Head of caudate nucleus (tissue), 42 donors: Measurements from ENCODE around the gene CX3CR1.

ENCODE experiments used
- DNase-seq, 42 donors: peaks; one replicate each; pipeline versions ENCODE4 v3.0.0 to v3.0.0-alpha.2; 2020 to 2021; ENCODE audit warnings: mixed read lengths in 7 of 42
- intact Hi-C: fragments of 100-400 bp; cut with DNase I; formaldehyde crosslinking; loops from one replicate; pipeline ENCODE4 v1.15.0; 2022

The CX3CR1 gene

DNA sequence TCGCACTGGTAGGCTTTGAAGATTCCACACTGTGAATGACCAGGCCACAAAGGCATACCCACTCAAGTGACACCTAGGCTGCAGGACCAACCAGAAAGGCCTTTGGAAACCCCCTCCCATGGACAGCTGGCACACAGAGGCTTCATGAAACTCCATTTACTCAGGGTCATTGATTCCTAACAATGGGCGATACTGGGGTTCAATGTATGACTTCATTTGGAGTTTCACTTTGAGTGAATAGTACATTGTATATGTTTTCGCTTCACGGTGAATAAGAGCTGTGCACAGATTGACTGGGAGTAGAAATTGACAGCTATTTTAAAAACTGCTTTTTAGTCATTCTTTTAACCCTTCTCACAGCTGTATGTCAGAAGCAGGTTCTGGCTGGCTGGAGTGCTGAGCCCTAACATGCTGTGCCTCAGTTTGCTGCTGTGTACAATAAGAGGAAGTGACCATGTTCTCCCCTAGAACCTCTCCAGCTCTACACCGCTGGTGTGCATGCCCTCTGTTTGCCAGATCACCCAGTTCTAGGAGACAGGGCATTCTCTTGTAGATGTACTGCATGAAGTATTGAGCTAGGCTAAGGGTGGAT, 15.4 kb upstream of the CX3CR1 start:
- intact Hi-C loops: no loop called here
- no peak for DNase-seq

- intact Hi-C loops: loop anchor here (5.0 kb wide), 2 partner anchors 87 to 107 kb away; no protein-coding TSS in a partner anchor
- no peak for DNase-seq
Observed at GRCh38 chr3:39294446-39295183, 14.8 kb upstream of the CX3CR1 start.

- intact Hi-C loops: loop anchor here (5.0 kb wide), 2 partner anchors 86 to 106 kb away; no protein-coding TSS in a partner anchor
- DNase-seq: no peak
Observed at GRCh38 chr3:39292961-39293360, 13.1 kb upstream of the CX3CR1 start.

- peak in 41 of 42 donors; percentile 42 to 93 (median 79) for DNase-seq
- intact Hi-C loops: loop anchor here (5.0 kb wide), 2 partner anchors 85 to 105 kb away; no protein-coding TSS in a partner anchor
Observed at GRCh38 chr3:39291903-39292329, 12.1 kb upstream of the CX3CR1 start.

GRCh38 chr3:39290255-39290654, 10.4 kb upstream of the CX3CR1 start:
- intact Hi-C loops: loop anchor here (5.0 kb wide), 2 partner anchors 83 to 103 kb away; no protein-coding TSS in a partner anchor
- DNase-seq: no peak

DNA sequence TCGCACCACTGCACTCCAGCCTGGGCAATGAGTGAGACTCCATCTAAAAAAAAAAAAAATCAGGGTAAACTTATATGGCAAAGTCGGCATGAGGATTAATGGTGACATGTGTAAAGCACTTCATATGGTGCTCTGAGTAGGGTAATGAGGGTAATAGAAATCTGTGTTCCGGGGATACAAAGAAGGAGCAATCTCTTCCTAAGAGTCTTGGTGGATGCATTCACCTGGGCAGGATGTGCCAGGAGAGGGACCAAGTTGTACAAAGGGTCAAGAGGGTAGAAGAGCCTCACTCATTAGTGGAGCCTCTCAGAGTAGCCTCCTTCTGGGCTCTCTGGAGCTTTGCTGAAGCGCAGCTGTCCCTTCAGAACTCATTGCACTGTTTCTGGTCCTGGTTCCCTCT, 9.3 kb upstream of the CX3CR1 start:
- intact Hi-C loops: loop anchor here (10.0 kb wide), 1 partner anchor 164 kb away; no protein-coding TSS in a partner anchor
- no peak for DNase-seq

DNA sequence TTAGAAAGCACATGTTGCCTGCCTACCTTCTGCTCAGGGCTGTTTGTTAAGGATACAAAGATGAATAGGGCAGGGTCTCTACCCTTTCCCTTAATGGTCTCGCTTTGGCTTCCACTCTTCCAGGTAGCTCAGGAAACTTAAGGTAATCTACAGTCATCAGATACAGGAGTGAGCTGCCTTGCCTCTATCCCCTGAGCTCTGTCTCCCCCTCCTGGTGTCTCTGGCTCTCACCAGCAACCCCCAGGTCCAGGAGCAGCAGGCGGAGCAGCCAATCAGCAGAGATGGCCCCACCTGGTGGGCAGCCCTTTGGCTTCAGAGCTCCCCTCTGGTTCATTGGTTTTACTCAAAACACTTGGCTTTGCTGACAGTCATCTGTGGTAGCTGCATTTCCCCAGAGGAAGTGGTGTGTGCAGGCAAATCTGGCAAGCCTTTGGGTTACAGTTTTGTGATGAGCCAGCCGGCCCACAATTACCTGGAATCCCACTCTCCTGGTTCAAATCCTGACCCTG, 8.5 kb upstream of the CX3CR1 start:
- peak; percentile 61 to 93 (median 82) for DNase-seq
- intact Hi-C loops: loop anchor here (10.0 kb wide), 1 partner anchor 164 kb away; no protein-coding TSS in a partner anchor

DNA sequence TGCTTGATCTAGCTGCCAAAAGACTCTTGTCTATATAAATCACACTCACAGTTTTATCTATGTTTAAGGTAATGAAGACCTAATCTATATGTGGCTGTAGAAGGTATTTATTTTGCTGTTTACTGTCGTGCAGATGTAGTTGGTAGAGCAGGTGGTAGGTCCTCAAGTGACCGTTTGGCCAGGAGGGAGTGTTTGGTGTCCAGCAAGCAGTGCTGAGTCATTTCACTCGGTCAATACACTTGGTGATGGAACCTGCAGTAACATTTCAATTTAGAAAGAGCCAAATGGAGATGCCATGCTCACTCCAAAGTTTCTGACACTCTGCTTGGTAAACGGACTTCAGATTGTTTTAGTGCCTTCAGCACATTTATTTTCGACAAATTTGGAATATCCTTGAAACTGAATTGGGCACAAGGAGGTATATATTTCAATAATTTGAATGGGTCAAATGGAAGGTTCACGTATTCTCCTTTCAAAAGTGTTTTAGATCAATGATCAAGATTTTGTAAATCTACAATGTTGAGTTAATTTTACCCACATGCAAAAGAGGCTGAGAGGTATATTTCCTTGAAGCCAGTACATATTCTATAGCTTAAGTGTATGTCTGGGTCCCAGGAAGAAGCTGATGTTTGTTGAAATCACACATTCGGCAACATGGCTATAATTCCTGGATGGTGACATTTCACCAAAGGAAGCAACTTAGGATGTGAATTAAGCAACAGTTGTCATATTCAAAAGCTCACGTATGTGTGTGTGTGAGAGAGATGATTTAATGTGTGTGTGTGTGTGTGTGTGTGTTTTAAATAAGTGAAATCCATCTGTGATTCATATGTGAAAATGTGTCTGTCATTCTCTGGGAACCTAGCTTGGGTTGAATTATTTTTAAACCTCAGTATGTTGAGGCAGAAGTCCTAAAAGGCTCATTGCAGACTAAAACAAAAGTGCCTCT, 7.7 kb upstream of the CX3CR1 start:
- intact Hi-C loops: loop anchor here (10.0 kb wide), 1 partner anchor 163 kb away; no protein-coding TSS in a partner anchor
- no peak for DNase-seq

GRCh38 chr3:39286771-39287170, 6.9 kb upstream of the CX3CR1 start:
- intact Hi-C loops: loop anchor here (10.0 kb wide), 1 partner anchor 162 kb away; no protein-coding TSS in a partner anchor
- no peak for DNase-seq

- intact Hi-C loops: loop anchor here (10.0 kb wide), 1 partner anchor 161 kb away; no protein-coding TSS in a partner anchor
- DNase-seq: no peak
Observed at GRCh38 chr3:39285332-39285731, 5.5 kb upstream of the CX3CR1 start.

DNA sequence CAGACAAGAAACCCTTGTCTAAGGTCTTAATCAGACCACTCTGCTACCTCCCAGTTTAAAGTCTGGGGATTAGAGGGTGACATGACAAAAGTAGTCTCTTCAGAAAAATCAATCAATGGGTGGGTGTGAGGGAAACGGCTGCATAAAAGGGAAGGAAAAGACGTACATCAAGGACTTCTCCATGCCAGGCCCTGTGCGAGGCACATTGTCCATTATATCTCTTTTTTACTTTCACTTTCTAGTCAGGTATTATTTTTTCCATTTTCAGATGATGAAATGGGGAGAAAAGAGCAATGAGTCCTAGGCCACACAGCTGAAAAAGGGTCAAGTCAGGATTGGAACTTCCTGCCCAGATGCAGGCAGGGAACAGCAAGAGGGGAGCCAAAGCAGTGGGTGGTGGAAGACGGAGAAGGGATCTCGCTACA, 4.6 kb upstream of the CX3CR1 start:
- intact Hi-C loops: loop anchor here (10.0 kb wide), 1 partner anchor 160 kb away; no protein-coding TSS in a partner anchor
- no peak for DNase-seq

- intact Hi-C loops: loop anchor here (10.0 kb wide), 1 partner anchor 157 kb away; no protein-coding TSS in a partner anchor
- peak in 4 of 42 donors; percentile 6 to 41 (median 32) for DNase-seq
Observed at GRCh38 chr3:39282057-39282456, 2.2 kb upstream of the CX3CR1 start.

- peak in 7 of 42 donors; percentile 22 to 42 (median 28) for DNase-seq
- intact Hi-C loops: loop anchor here (10.0 kb wide), 1 partner anchor 157 kb away; no protein-coding TSS in a partner anchor
Observed at GRCh38 chr3:39281533-39281932, 1.7 kb upstream of the CX3CR1 start.

- no peak for DNase-seq
- intact Hi-C loops: loop anchor here (10.0 kb wide), 1 partner anchor 156 kb away; no protein-coding TSS in a partner anchor
Observed at GRCh38 chr3:39280571-39280970, 735 bp upstream of the CX3CR1 start.

DNA sequence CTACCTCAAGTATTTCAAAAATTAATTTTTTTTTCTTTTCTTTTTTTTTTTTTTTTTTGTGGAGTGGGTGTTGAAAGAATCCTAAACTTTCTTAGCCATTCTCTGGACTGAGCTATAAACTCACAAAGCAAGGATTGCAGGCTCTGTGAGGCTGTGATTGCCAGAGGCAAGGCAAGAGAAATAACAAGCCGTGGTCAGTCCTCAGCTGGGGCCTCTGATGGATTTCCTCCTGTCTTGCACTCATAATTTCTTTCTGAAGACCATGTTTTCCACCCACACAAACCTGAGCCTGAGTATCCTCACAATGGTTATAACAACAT, 1.3 kb downstream of the CX3CR1 start:
- DNase-seq: peak in 1 of 42 donors; percentile 35
- intact Hi-C loops: no loop called here

DNA sequence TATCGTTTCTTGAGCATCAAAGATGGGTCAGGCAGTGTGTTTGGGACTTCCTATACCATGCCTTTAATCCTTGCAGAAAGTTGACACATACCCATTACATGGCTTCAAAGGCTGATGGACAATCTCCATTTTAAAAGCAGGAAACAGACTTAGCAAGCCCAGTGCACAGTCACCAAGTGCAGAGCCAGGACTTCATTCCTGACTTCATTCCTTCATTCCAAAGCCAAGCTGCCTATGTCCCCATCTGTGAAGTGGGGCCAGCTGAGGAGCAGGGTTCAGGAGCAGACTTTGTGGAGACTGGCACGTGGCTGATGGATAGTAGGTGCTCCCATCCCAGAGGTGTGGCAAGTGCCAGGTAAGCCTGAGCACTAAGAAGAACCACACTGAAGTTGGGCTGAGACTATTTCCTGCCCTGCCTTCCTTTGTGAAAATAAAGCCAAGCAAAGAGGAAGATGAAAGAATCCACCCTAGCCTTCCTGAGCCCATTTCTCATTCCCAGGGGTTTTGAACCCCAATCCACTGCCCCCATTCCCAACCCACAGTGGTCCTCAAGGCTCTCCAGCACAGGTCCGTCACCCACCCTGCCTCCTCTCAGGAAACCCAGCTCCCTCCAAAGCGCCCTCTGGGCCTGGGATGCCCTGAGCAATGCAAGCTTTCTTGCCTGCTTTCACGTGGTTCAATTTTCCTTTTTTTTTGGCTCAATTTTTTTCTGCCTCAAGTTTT, 1.8 kb downstream of the CX3CR1 start:
- intact Hi-C loops: no loop called here
- DNase-seq: peak in 2 of 42 donors; percentile 5 to 39

GRCh38 chr3:39276746-39277145, 3.1 kb downstream of the CX3CR1 start:
- DNase-seq: peak in 1 of 42 donors; percentile 28
- intact Hi-C loops: no loop called here
